ENCODE data around the gene CAD. TPM values are rescaled to one million over a fixed set of nuclear protein-coding genes. Genes with fewer than 3 reads are reported as not detected.

The CAD gene
- total and polyA plus RNA-seq, 2 of the 4 experiments (the other 2 are of a cell fraction), result 12.9 to 38.7 TPM

DNA sequence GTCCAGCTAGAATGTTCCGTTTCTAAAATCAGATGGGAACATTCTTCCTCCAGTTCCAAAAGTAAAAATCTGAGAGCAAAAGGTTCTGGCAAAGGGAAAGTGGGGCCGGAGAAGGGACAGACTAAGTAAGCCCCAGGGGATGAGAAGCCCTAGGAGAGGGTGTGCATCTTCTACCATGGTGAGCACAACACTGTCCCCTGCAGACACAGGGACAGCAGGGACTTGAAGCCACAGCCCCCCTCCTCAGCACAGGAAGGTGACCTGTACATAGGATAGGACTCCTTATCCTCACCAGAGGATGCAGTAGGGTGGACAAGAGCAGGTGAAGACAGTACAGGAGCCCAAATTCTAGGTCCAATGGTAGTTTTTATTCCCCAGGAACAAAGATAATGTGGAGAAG is 17.9 kb upstream of the CAD start:
- BruUV-seq (replicated peaks), result no TSS peak
- no peak overlapping the region for H4K5ac ChIP-seq (ENCODE audit: low read depth, low read length)
- no peaks in the 10 kb centered on the region; the same call in 1 of the 2 replicates for H3K9me1 ChIP-seq (ENCODE audit: insufficient read depth, low read length)
- no peak overlapping the region for H2AK5ac ChIP-seq (ENCODE audit: low read depth, low read length)
- no CpG with 5 or more reads among the region's 2 CpGs for WGBS, 2 experiments (ENCODE audit: extremely low coverage in 2 of 2, insufficient read length in 1 of 2)
- DNase-seq (no peak), ATAC-seq (ENCODE audit: low read depth) (no peak)
- H2AFZ ChIP-seq (replicated peaks; ENCODE audit: low read length, poor library complexity), result no peak overlapping the region
- H3K27ac ChIP-seq (ENCODE audit: insufficient read depth, low read length), result no peak overlapping the region
- H2BK5ac ChIP-seq (ENCODE audit: low read depth, low read length, poor library complexity, severe bottlenecking), result no peak overlapping the region
- H3K18ac ChIP-seq (ENCODE audit: low read depth, low read length), result no peak overlapping the region
- no peak overlapping the region for H3K9ac ChIP-seq (ENCODE audit: low read depth, low read length)
- H3K9me3 ChIP-seq (ENCODE audit: control insufficient read depth, insufficient read depth, low read length), result no peaks in the 10 kb centered on the region
- intact Hi-C loops (cut with micrococcal nuclease), result no loop called here
- no peak overlapping the region for H3K14ac ChIP-seq (replicated peaks; ENCODE audit: low read depth, low read length)
- no peaks in the 10 kb centered on the region for H3K4me1 ChIP-seq (ENCODE audit: control insufficient read depth, insufficient read depth, low read length)
- no peaks in the 10 kb centered on the region; the same call in 1 of the 2 replicates for H3K27me3 ChIP-seq (ENCODE audit: control insufficient read depth, insufficient read depth, low read length)
- ChIA-PET POLR2A (ENCODE audit: unreplicated experiment) (no interaction called here), CTCF (no interaction called here)
- H2BK20ac ChIP-seq (ENCODE audit: low read depth, low read length), result no peak overlapping the region
- H4K20me1 ChIP-seq (ENCODE audit: insufficient read depth, low read length), result no peaks in the 10 kb centered on the region; the same call in 1 of the 2 replicates
- no peak overlapping the region for H3K4me2 ChIP-seq (ENCODE audit: low read depth, low read length)
- dilution Hi-C loops (cut with HindIII; ENCODE audit: low sequenced_read_pairs, unreplicated experiment), result no loop called here
- H2BK120ac ChIP-seq (ENCODE audit: low read depth, low read length), result no peak overlapping the region
- peaks cover 28% of the 10 kb centered on the region for H3K36me3 ChIP-seq (ENCODE audit: control insufficient read depth, insufficient read depth, low read length)
- H4K8ac ChIP-seq (ENCODE audit: low read depth in 2 of 2, low read length in 2 of 2), result no peak overlapping the region
- H4K91ac ChIP-seq (ENCODE audit: insufficient read depth, low read depth, low read length), result no peak overlapping the region
- H2BK15ac ChIP-seq (ENCODE audit: low read depth, low read length), result no peak overlapping the region
- H3K4ac ChIP-seq (ENCODE audit: low read depth, low read length), result no peak overlapping the region
- H3K56ac ChIP-seq (ENCODE audit: extremely low read depth, insufficient read depth, low read length), result no peak overlapping the region
- H3K23ac ChIP-seq (ENCODE audit: low read depth, low read length), result no peak overlapping the region
- H3K79me1 ChIP-seq (ENCODE audit: low read depth in 1 of 2, low read length in 2 of 2), result no peaks in the 10 kb centered on the region
- in situ Hi-C loops (cut with MboI; ENCODE audit: low sequenced_read_pairs), result loop anchor here (5.0 kb wide), 1 partner anchor 97 kb away; no protein-coding TSS in a partner anchor
- H3K4me3 ChIP-seq (ENCODE audit: insufficient read depth, low read depth, low read length), result no peak overlapping the region
- TF ChIP-seq, protein P1, sequence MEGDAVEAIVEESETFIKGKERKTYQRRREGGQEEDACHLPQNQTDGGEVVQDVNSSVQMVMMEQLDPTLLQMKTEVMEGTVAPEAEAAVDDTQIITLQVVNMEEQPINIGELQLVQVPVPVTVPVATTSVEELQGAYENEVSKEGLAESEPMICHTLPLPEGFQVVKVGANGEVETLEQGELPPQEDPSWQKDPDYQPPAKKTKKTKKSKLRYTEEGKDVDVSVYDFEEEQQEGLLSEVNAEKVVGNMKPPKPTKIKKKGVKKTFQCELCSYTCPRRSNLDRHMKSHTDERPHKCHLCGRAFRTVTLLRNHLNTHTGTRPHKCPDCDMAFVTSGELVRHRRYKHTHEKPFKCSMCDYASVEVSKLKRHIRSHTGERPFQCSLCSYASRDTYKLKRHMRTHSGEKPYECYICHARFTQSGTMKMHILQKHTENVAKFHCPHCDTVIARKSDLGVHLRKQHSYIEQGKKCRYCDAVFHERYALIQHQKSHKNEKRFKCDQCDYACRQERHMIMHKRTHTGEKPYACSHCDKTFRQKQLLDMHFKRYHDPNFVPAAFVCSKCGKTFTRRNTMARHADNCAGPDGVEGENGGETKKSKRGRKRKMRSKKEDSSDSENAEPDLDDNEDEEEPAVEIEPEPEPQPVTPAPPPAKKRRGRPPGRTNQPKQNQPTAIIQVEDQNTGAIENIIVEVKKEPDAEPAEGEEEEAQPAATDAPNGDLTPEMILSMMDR (conservative IDR thresholded peaks at IDR 0.05; ENCODE audit: low read depth, low read length), result no peak
- TF ChIP-seq ELK1 (IDR thresholded peaks at IDR 0.05; ENCODE audit: borderline replicate concordance, low read depth, low read length) (no peak), POLR2A (IDR thresholded peaks at IDR 0.05; ENCODE audit: low read depth, low read length) (no peak), MXI1 (IDR thresholded peaks at IDR 0.05; ENCODE audit: borderline replicate concordance, low read depth, low read length) (no peak), BHLHE40 (IDR thresholded peaks at IDR 0.05; ENCODE audit: low read depth, low read length) (no peak), CHD1 (IDR thresholded peaks at IDR 0.05; ENCODE audit: low read depth, low read length) (no peak), FOS (IDR thresholded peaks at IDR 0.05; ENCODE audit: low read depth, low read length) (no peak), SMC3 (IDR thresholded peaks at IDR 0.05; ENCODE audit: low read depth, low read length) (no peak), MAZ (IDR thresholded peaks at IDR 0.05; ENCODE audit: borderline replicate concordance, low read depth, low read length) (no peak), NFE2L2 (IDR thresholded peaks at IDR 0.05; ENCODE audit: low read depth, low read length) (no peak), RFX5 (IDR thresholded peaks at IDR 0.05; ENCODE audit: low read depth, low read length) (no peak), MAFK (IDR thresholded peaks at IDR 0.05; ENCODE audit: low read depth, low read length) (no peak)
- H2AK9ac ChIP-seq (replicated peaks; ENCODE audit: low read depth, low read length, poor library complexity), result peak overlapping the region; percentile 35

Data from IMR-90 (cell line).